SIG-M5 (cell line): ENCODE data around the gene DGKB.

Experiments used
- DNase-seq: peaks from one replicate; lab custom pipeline; 2025; lab: John Stamatoyannopoulos, UW

DGKB gene

DNA sequence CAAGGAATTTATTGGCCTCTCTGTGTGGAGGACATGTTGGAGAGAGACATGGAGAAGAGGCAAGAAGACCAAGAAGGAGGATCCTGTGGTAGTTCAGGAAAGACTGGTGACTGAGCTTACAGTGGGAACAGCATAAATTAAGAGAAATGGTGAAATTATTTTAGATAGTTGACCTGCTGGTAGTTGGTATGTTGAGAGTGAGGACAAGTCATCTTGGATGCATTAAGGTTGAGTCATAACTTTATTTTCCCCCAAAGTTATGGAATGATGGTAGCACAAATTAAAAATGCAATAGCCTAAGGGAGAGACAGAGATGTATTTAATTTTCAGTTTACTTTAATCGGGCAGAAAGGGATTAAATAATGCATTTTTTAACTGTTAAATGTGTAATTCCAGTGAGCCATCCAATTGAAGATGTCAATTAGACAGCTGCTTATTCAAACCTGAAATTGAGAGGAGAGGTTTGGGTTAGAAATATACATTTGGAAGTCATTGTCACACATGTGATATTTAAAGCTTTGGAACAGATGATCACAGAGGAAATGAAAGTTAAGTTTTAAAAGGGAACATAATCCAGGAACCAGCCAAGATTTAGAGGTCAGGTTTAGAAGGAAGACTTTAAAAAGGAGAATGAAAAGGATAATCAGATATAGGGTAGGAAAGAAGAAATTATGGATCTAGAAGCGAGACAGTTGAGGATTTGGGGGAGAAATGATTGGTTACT lies 80.6 kb downstream of the DGKB start:
- no peak for DNase-seq

GRCh38 chr7:14818871-14819270 lies 83.7 kb downstream of the DGKB start:
- DNase-seq = no peak

- DNase-seq = no peak
Observed at GRCh38 chr7:14817829-14818614, 84.5 kb downstream of the DGKB start.

GRCh38 chr7:14807507-14807906 lies 95.0 kb downstream of the DGKB start:
- no peak for DNase-seq

GRCh38 chr7:14806891-14807290 lies 95.7 kb downstream of the DGKB start:
- no peak for DNase-seq

DNA sequence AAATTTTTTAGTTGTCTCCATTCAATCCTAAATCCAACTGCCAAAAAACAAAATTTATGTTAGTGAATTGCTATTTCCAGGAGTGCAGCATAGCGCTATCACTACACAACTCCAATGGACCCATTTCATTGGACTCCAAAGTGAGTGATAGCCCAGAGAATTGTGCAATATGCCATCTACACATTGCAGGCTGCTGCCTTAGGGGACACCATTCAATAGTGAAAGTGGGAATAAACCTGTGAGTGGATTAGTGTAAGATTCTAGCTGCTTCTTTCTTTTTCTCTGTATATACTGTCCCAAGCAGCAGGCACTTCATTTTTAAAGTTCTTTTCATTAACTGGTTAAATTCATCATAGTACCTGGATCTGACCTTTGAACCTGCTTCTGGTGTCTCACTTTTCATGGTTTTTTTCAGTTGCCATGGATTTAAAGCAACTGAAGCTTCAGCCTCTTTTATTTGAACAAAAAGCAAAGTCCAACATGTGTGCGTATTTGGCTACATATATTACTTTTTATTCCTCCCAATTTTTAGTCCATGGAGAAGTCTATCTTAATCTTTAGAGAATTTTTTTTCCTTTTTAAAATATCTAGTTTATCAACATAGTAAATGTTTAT lies 97.3 kb downstream of the DGKB start:
- DNase-seq = no peak

DNA sequence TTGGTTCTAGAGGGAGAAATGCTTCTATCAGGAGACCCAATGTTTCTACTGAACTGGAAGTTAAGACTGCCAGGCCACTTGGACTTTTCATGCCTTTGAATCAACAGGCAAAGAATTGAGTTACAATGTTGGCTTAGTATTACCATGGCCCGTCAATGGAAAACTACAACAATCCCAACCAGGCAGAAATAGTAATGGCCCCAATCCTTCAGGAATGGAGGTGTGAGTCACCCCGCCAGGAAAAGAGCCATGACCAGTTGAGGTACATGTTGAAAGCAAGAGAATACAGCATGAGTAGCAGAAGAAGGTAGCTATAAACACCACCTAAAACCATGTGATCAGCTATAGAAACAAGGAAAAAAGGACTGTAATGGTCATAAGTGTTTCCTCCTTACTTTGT lies 101.9 kb downstream of the DGKB start:
- no peak for DNase-seq

GRCh38 chr7:14793151-14793550 lies 109.4 kb downstream of the DGKB start:
- no peak for DNase-seq

DNA sequence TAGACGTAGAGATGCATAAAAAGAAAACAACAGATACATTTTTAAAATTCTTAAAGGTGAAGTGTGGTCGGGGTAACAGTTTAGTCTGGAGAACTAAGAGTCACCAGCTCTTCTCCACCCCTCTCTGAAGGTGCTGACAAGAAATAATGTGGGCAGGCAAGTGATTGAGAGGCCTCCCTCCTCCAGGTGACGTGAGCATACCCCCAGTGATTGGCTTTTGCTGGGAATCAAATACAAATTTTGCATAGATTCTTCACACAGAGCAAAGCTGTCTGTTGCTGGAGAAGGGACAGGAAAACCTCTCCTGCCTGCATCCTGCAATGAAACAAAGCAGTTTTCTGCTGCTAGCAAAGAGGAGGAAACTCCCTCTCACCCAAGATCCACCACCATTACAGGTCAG lies 115.0 kb downstream of the DGKB start:
- DNase-seq = no peak

- no peak for DNase-seq
Observed at GRCh38 chr7:14786314-14786895, 116.1 kb downstream of the DGKB start.

- DNase-seq = no peak
Observed at GRCh38 chr7:14777806-14778205, 124.7 kb downstream of the DGKB start.

- DNase-seq = no peak
Observed at GRCh38 chr7:14776266-14776665, 126.3 kb downstream of the DGKB start.

DNA sequence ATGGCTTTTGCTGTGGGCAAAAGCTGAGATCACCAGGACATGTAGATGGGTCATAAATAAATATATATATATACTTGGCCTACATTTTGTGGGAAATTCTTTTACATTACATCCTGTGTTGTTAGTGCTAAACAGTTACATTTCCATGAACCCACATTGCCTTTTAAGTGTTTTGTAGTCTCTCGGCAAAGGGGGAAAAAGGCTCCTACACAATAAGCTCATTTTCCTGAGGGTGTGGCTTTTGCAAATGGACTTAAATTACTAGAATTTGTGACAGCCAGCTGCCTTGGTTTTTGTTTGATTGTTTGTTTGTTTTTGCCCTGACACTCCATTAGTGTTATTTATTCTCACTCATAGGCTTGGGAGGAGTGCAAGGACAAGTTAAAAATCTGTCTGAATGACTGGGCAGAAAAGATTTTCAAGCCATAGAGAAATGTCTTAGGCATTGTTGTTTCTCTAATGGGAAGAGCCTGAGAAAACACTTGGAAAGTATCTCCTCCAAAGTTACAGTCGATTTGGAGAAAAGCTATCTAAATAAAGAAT lies 128.8 kb downstream of the DGKB start:
- no peak for DNase-seq

GRCh38 chr7:14770614-14771013 lies 131.9 kb downstream of the DGKB start:
- no peak for DNase-seq

GRCh38 chr7:14769261-14769660 lies 133.3 kb downstream of the DGKB start:
- DNase-seq = no peak

- DNase-seq = no peak
Observed at GRCh38 chr7:14767716-14768425, 134.7 kb downstream of the DGKB start.

- DNase-seq = no peak
Observed at GRCh38 chr7:14766747-14767146, 135.8 kb downstream of the DGKB start.

DNA sequence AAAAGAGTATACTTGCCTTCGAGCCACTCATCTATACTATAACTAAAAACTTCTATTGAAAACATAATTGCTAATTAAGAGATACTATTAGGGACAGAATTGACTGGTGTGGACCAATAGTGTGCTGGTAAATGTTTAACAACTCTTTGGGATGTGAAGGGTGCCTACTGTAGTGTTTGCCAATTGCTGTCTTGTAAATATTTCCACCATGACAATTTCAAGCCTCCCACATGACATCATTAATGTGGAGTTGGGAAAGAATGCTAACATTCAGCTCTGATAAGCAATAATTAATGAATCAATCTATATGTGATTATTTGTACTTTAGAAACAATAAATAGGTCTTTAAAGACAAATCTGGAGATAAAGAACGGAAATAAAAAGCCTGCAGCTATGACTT lies 136.8 kb downstream of the DGKB start:
- DNase-seq = no peak

GRCh38 chr7:14762561-14762960 lies 140.0 kb downstream of the DGKB start:
- DNase-seq = no peak

- no peak for DNase-seq
Observed at GRCh38 chr7:14761510-14762296, 140.8 kb downstream of the DGKB start.
